Activated CD8-positive, alpha-beta memory T cell treated with anti-CD3 and anti-CD28 coated beads for 4 hours (primary cell): ENCODE measurements around the gene ST8SIA5.

Source experiments
- DNase-seq, 2 donors: peaks; one replicate each; pipeline ENCODE4 v3.0.0-alpha.2; 2020; ENCODE audit warnings: low read depth in 2 of 2

Gene ST8SIA5

GRCh38 chr18:46711444-46711863 is 45.4 kb downstream of the ST8SIA5 start:
- no peak for DNase-seq

- DNase-seq, result no peak
Measured at GRCh38 chr18:46706968-46707367, 49.9 kb downstream of the ST8SIA5 start.

- no peak for DNase-seq
Measured at GRCh38 chr18:46705521-46705920, 51.3 kb downstream of the ST8SIA5 start.

GRCh38 chr18:46704816-46705215 is 52.0 kb downstream of the ST8SIA5 start:
- DNase-seq, result no peak

- no peak for DNase-seq
Measured at GRCh38 chr18:46704189-46704588, 52.7 kb downstream of the ST8SIA5 start.

GRCh38 chr18:46702471-46702870 is 54.4 kb downstream of the ST8SIA5 start:
- DNase-seq, result no peak

GRCh38 chr18:46700066-46700824 is 56.6 kb downstream of the ST8SIA5 start:
- DNase-seq, result no peak

- no peak for DNase-seq
Measured at GRCh38 chr18:46696702-46697101, 60.2 kb downstream of the ST8SIA5 start.

- DNase-seq, result no peak
Measured at GRCh38 chr18:46696268-46696667, 60.6 kb downstream of the ST8SIA5 start.

- DNase-seq, result no peak
Measured at GRCh38 chr18:46693996-46694395, 62.9 kb downstream of the ST8SIA5 start.

- no peak for DNase-seq
Measured at GRCh38 chr18:46688853-46689525, 67.9 kb downstream of the ST8SIA5 start.

GRCh38 chr18:46686186-46686585 is 70.7 kb downstream of the ST8SIA5 start:
- DNase-seq, result no peak

GRCh38 chr18:46683252-46683651 is 73.6 kb downstream of the ST8SIA5 start:
- DNase-seq, result no peak

GRCh38 chr18:46680784-46681695 is 75.8 kb downstream of the ST8SIA5 start:
- no peak for DNase-seq

- DNase-seq, result no peak
Measured at GRCh38 chr18:46679846-46680598, 76.8 kb downstream of the ST8SIA5 start.

GRCh38 chr18:46678785-46679399 is 78.0 kb downstream of the ST8SIA5 start:
- DNase-seq, result no peak

GRCh38 chr18:46678041-46678440 is 78.8 kb downstream of the ST8SIA5 start:
- no peak for DNase-seq

- no peak for DNase-seq
Measured at GRCh38 chr18:46677611-46678010, 79.2 kb downstream of the ST8SIA5 start.

- no peak for DNase-seq
Measured at GRCh38 chr18:46676182-46676835, 80.5 kb downstream of the ST8SIA5 start.

- DNase-seq, result no peak
Measured at GRCh38 chr18:46675112-46675511, 81.7 kb downstream of the ST8SIA5 start.
